Cardiac septum (tissue), 1 donor: ENCODE measurements around the gene LIFR. TPM values are rescaled to one million over a fixed set of nuclear protein-coding genes. Genes with fewer than 3 reads are reported as not detected.
"Not testable (repeated sequence)": the region's sequence is repeated elsewhere in the genome, so short reads cannot be mapped to it uniquely, and the experiment has no call there.

Experiments used
- DNase-seq: peaks from one replicate; pipeline ENCODE4 v3.0.0-alpha.2; 2020; ENCODE audit warnings: low spot score
- intact Hi-C: fragments of 100-400 bp; cut with DNase I; formaldehyde crosslinking; loops from one replicate; pipeline ENCODE4 v1.14.0; 2022
- long read RNA-seq: library from polyadenylated mRNA; unstranded; transcript quantifications from one replicate; pipeline ENCODE4 v2.0.0, GENCODE V29; 2021
- total RNA-seq: library from RNA; stranded (reverse); fragmentation: NEBNext Ultra II Directional; extraction: Animal tissue kit (Norgen Biotek cat#: 25700); gene quantifications from one replicate; pipeline ENCODE4 v1.2.1, GENCODE V29; 2021
- donor health status: DM: no; HTN: no; CAD: no.

Gene LIFR, protein sequence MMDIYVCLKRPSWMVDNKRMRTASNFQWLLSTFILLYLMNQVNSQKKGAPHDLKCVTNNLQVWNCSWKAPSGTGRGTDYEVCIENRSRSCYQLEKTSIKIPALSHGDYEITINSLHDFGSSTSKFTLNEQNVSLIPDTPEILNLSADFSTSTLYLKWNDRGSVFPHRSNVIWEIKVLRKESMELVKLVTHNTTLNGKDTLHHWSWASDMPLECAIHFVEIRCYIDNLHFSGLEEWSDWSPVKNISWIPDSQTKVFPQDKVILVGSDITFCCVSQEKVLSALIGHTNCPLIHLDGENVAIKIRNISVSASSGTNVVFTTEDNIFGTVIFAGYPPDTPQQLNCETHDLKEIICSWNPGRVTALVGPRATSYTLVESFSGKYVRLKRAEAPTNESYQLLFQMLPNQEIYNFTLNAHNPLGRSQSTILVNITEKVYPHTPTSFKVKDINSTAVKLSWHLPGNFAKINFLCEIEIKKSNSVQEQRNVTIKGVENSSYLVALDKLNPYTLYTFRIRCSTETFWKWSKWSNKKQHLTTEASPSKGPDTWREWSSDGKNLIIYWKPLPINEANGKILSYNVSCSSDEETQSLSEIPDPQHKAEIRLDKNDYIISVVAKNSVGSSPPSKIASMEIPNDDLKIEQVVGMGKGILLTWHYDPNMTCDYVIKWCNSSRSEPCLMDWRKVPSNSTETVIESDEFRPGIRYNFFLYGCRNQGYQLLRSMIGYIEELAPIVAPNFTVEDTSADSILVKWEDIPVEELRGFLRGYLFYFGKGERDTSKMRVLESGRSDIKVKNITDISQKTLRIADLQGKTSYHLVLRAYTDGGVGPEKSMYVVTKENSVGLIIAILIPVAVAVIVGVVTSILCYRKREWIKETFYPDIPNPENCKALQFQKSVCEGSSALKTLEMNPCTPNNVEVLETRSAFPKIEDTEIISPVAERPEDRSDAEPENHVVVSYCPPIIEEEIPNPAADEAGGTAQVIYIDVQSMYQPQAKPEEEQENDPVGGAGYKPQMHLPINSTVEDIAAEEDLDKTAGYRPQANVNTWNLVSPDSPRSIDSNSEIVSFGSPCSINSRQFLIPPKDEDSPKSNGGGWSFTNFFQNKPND
- 30.9 TPM for total RNA-seq
- long read RNA-seq, partial matches to known transcripts: 5 of 10 reads
- long read RNA-seq, other reads (novel, unspliced or antisense): 5 of 10 reads

DNA sequence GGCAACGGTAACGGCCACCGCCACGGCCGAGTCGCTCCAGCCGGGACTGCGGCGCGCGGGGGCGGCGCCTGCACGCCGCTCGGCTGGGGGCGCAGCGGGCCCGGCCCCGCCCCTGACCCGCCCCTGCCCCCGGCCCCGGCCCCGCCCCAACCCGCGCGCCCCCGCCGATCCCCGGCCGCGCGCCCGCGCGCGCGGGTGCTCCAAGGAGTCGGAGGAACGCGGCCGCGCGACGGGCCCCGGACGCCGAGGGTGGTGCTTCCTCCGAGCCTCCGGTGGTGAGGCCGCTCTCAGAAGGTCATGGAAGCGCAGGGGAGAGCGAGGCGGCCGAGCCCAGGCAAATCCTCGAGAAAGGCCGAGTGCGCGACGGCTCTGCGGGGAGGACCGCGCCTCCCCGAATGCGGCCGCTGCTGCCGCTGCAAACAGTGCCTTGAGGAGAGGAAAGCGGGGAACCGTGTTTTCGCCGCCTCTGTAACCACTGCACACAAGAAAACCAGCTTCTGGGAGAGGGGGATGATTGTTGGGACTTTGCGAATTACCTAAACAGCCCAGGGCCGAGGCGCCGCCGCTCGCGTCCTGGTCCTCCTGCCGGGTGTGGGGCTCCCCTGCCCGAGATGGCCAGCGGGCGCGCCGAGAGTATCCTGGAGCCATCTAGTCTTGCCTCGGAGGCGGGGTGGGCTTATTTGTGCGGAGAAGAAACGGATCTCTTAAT is at the start of gene LIFR:
Gene LIFR, minus strand, starts transcription at position 48 of the 709 bp plus-strand sequence. CDS start 25,999 bp downstream, outside the sequence.
- intact Hi-C loops: loop anchor here (2.0 to 5.0 kb wide), 3 partner anchors 44 to 251 kb away; no protein-coding TSS in a partner anchor
- DNase-seq: peak; percentile 88

DNA sequence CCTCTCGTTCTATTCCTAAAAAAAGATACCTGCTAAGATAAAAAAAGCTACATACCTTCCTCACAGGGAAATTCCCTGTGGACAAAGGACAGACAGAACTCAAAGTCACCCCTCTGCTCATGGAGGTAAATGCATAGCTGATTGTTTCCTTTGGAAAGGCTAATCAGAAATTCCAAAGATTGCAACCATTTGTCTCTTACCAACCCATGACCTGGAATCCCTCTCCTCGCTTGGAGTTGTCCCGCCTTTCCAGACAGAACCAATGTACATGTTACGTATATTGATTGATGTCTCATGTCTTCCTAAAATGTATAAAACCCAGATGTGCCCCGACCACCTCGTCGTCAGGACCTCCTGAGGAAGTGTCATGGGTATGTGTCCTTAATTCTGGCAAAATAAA is 49.2 kb upstream of the LIFR start:
- intact Hi-C loops: no loop called here

DNA sequence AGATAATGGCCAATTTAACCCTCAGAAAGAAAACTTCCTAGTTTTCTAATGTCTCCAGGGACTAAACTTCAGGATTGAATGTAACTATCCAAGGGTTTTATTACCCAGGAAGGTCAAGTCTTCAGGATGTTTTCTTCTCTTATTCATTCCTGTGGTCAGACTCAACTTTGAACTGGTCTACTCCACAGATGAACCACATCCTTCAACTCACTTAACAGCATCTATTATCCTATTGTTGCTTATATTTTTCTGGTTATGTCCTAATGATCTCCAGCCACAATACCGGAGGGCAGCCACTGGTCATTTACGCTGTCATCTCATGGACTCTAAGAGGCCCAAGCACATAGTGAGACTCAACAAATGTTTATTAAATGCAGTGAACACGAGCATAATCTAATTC is 47.2 kb upstream of the LIFR start:
- intact Hi-C loops: no loop called here

More for the DNA sequence above, 49.2 kb upstream of the LIFR start:
- no peak for DNase-seq

DNA sequence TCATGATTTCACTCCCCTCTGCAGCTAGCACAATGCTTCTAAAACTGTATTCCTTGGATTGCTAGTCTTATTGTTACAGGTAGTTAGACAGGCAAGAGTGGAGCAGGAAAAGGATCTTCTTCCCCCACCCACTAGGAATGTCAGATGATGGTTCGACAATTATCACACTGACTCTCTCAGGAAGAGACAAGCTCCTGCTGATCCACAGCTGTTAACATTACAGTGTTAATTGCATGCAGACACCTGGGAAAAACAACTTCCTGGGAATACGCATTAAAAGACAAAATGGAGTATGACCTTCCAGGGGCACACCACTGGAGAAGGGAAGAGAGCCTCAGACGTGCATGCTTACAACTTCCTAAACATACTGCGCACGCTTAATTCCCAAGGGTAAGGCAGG is 46.2 kb upstream of the LIFR start:
- intact Hi-C loops: no loop called here
- no peak for DNase-seq

More for the DNA sequence above, 47.2 kb upstream of the LIFR start:
- DNase-seq: no peak

DNA sequence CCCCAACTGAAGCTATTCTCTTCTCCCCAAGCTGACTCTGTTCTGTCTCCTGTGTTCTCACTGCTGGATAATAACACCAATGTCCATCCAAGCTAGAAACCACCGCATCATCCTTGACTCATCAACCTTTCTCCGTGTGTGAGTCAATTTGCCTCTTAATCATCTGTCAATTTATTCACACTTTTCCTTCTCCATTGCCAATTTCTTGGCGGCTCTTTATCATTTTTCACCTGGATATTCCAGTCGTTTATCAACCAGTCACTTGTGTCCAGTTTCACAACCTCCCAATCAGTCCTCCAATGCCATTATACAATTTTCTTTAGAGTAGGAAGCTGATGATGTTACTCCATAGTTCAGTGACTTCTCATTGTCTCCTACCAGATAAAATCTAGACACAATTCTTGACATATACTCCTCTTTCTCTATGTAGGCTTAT is 45.4 kb upstream of the LIFR start:
- intact Hi-C loops: loop anchor here (2.0 kb wide), 1 partner anchor 45 kb away; the partner anchor contains the start of gene LIFR

DNA sequence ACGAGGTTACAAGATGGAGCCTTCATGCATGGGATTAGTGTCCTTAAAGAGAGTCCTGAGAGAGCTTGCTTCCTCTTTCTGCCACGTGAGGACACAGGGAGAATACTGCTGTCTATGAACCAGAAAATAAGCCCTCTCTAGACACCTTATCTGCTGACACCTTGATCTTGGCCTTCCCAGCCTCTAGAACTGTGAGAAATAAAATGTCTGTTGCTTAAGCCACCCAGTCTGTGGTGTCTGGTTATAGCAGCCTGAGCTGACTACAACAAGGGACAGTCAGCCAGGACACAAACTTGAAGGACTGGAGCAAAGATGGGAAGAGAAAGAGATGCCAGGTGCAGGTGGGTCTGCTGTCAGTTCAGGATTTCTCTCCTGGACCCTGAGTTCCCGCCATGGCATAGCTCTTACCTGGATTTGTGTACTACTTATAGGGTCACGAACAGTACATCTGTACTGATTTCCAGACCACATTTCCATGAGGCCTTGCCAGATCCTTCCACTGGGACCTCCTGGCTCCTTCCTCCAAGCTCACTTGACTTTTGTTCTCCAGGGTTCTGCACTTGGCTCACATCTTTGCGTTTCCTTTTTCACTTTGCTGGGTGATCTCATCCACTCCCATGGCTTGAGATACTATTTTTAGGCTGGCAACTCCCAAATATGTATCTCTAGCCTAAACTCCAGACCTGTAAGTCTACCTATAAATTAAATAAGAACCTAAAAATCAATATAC is 44.9 kb upstream of the LIFR start:
- intact Hi-C loops: loop anchor here (2.0 kb wide), 1 partner anchor 44 kb away; the partner anchor contains the start of gene LIFR
- DNase-seq: no peak

More for the DNA sequence above, 45.4 kb upstream of the LIFR start:
- DNase-seq: no peak

DNA sequence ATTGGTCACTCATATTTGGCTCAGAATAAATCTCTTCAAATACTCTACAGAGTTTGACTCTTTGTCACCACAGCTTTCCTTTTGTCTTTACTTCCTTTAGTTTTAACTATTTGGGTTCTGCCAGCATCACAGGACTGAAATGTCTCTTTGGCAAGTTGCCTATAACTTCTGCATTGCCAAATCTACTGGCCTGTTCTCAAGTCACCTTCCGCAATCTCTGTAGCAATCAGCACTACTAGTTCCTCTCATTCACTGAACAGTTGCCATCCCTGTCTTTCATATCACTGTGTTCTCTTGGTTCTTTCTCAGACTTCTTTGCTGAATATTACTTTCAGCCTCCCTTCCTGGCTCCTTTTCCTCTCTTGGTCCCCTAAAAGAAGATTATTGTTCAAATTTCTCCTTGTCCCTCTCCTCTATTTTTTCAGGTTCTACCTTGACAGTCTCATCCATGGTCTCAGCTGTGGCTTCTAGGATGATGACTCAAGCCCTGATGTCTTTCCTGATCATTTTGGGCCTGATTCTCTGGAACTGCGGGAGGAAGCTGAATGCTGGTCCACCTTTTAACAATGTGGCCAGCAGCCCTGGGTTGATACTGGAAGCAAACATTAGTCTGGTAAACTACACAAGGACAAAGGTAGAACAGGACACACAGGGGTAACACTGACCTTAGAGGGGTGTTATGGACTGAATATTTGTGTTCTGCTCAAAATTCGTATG is 44.0 kb upstream of the LIFR start:
- DNase-seq: no peak
- intact Hi-C loops: loop anchor here (2.0 kb wide), 1 partner anchor 44 kb away; the partner anchor contains the start of gene LIFR

DNA sequence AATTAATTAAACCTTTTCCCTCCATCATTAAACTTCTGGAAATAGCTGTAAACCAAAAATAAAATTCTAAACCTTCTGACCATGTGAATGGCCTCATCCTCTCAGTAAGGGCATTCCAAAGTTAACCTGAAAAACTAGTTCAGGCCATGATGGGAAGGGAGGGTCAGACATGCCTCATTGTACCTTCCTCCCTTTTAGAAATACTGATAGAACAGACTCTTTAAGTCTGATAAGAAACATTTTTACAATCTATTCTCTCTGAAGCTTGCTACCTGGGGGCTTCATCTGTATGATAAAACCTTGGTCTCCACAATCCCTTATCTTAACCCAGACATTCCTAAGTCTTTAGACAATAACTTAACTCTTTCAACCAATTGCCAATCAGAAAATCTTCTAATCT is 43.3 kb upstream of the LIFR start:
- not testable (repeated sequence) for DNase-seq
- intact Hi-C loops: loop anchor here (2.0 kb wide), 1 partner anchor 43 kb away; the partner anchor contains the start of gene LIFR

DNA sequence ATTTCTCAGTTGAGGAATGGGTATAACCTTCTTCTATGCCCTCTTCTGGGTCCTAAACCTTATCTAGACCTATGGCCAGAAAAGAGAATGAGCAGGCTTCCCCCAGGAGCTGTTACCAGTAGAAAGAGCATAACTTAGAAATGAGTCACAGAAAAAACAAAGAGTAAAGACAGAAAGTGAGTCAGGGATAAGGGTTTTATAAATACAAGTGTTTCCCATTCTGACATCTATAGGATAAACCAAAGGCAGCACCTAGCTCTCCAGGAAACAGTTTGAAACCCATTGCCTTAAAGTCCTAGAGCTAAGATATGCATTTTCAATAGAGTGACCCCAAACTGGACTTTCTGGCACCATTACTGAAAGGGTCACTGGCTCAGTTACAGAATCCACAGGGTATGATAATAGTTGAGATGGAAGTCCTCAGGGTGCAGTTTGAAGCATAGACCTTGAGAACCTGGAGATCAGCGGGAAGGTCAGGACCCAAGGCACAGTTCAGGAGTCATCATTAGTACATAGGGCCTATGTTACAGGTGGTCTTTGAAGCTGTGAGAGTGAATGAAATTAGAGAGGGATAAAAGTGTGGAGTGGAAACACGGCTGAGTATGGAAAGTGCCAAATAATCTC is 42.7 kb upstream of the LIFR start:
- no peak for DNase-seq
- intact Hi-C loops: no loop called here

DNA sequence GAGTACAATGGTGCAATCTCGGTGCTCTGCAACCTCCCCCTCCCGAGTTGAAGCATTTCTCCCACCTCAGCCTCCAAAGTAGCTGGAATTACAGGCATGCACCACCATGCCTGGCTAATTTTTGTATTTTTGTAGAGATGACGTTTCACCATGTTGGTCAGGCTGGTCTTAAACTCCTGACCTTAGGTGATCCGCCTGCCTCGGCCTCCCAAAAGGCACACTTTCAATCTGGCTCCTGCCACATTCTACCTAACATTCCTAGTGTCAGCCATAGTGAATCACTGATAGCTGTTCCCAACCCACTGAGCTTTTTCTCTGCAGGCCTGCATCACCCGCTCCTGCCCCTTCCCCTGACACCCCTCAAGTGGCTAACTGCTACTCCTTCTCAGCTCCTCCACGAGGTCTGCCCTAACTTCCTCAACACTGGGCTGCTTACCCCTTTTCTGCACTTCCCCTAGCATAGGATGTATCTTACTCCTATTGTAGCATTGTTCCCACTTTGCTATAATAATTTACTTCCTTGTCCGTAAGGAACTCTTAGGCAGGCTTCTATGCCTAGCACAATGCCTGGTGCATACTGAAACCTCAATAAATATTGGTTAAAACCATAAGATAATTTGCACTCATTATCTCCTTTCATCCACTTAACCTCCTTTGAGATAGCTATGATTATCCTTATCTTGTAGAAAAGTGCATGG is 42.0 kb upstream of the LIFR start:
- intact Hi-C loops: no loop called here
- no peak for DNase-seq

DNA sequence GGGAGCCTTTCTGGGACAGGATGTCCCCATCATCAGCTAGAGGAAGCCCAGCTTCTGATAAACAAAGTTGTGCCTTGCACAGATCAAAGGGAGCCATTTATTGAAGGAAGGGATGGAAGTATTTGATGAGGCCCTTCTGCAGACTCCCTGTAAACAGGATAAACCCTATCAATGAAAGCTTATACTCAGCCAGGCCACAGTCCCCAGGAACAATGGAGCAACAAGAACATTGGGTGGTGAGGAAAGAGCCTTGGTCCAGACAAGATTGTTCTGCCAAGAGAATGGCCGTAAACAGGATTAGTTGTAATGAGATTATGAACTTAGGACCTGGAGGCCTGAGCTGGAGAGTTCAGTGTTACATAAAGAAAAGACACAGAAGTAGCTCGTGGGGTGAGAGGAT is 40.5 kb upstream of the LIFR start:
- intact Hi-C loops: no loop called here
- DNase-seq: no peak

DNA sequence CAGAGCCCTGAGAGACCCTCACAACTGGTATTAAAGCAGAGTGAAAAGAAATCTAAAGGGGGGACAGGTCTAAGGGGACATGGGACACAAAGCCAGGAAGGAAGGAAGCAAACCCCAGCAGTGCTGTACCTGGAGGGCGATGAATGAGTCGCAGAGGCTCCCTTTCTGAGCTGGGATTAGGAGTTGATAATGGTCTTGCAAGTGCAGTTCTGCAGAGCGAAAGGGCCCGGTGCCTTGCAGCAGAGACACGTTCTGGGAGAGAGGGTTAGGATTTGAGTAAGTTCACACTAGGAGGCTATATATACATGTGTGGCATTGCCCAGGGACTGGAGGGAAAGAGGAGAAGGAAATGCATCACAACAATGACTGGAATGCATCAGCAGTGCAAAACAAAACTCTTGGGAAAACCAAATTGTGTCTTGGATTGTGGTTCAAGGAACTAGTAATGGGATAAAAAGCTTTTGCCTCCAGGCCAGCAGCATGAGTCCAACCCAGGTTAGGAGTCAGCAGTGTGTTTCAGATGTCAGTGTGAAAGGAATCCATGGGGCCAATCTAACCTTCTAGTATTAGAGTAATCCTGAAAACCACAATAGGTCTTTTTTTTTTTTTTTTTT is 38.8 kb upstream of the LIFR start:
- intact Hi-C loops: no loop called here
- no peak for DNase-seq

DNA sequence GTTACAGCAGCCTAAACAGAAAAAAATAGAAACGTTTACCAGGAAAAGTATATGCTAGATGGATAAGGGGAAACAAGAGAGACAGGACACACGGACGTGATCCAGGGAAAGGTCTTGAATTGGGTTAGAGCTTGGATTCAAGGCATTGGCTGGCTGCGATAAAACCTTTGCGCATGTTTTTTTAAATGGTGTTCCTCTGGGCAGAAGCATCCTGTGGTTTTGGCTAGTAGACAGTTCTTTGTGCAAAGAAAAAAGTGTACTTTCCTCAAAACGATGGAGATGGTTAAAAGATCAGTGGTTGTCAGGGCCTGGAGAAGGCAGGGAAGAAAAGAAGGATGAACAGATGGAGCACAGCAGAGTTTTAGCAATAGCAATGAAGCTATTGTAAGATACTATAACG is 37.5 kb upstream of the LIFR start:
- DNase-seq: no peak
- intact Hi-C loops: no loop called here

DNA sequence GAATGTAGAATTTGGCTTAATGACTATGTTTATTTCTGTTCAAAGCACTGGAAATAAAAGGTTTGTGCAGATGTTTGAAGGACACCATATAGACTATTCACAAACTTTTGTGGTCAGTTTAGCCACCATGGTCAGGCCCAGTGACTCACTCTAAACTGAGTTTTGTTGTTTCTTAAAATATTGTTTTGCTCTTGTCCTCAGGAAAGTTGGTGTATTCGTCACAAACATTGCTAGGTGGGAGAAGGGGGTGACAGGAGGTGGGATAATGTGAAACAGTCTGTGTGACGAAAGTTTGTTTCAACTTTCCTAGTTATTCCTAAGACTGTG is 35.0 kb upstream of the LIFR start:
- DNase-seq: no peak
- intact Hi-C loops: no loop called here

DNA sequence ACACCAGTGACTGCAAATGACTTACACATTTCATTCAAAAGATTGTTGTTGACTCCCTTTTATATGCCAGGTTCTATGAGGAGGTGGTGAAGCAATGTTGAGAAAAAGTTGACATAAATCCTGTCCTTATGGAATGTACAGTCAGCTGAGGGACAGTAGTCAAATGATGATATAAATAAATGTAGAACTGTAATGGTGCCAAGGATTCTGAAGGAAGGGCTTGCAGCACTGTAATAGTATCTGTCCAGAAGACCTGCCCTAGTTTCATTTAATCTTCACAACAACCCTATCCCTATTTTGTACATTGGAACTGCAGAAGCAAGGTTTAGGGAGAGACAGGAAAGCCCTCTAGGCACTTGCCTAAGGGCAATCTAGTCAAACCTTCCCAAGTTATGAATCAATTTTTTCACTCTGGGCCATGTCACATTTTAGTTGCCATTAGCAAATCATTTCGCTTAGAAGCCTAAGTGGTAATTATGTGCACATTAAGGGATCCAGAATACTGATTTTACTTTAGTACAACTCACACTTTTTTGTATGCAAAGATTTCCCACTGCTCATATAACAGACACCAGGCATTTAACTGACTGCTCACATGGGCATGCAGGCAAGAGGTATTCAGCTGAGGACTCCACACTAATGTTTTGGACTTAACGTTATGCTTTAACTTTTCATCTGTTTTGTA is 34.5 kb upstream of the LIFR start:
- intact Hi-C loops: no loop called here
- no peak for DNase-seq

DNA sequence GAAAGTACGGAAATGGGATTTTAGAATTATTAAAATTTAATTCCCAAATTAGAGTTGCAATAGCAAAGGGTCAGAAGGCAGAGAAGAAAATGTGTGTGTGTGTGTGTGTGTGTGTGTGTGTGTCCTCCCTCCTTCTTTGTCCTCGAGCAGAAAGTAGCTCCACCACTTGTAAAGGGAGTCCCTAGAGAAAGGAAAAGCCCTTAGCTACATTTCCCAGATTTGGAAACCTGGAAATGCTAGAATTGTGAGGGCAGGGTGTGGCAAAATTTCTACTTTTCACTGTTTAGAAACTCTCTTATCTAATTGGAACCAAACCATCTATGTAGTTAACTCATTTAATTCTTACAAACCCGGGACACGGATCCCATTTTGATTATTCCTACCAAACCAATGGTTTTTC is 33.2 kb upstream of the LIFR start:
- DNase-seq: no peak
- intact Hi-C loops: no loop called here
